OCI-LY7 (cell line): Measurements from ENCODE around the gene CENPP.

Experiments used
- EZH2phosphoT487 ChIP-seq: fragments of 200-600 bp; sonication (generic); IDR thresholded peaks from 2 replicates; pipeline ENCODE4 v1.6.1; 2018; ENCODE audit warnings: low read depth, borderline replicate concordance, mild to moderate bottlenecking, mixed run types, antibody characterized with exemption, low read length, moderate library complexity, mixed read lengths
- TF ChIP-seq, protein P1 (sequence below): fragments of 200-600 bp; sonication (generic); conservative IDR thresholded peaks from 2 replicates; pipeline ENCODE4 v1.5.1; 2014; ENCODE audit warnings: mild to moderate bottlenecking, antibody characterized with exemption, low read length, moderate library complexity, mixed read lengths

DNA sequence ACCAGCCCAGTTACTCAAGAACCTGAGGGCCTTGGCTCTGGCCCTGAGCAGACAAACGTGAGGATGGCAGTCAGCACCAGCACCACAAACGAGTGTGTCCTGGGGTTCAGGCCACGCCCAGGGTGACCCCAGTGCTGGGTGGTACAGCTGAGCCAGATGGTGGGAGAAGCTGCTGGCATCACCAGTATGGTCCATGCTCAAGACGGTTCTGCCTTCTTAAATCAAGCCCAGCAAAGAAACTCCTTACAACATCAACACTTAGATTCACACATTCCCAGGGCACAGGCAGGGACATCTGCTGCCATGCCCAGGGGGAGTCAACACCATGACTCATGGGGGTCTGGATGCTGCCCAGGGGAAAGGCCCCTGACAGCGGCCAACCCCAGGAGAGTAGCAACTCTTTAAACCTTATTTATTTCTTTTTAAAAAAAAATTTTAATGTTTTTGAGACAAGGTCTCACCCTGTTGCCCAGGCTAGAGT, 312.9 kb downstream of the CENPP start:
- TF ChIP-seq, protein P1, sequence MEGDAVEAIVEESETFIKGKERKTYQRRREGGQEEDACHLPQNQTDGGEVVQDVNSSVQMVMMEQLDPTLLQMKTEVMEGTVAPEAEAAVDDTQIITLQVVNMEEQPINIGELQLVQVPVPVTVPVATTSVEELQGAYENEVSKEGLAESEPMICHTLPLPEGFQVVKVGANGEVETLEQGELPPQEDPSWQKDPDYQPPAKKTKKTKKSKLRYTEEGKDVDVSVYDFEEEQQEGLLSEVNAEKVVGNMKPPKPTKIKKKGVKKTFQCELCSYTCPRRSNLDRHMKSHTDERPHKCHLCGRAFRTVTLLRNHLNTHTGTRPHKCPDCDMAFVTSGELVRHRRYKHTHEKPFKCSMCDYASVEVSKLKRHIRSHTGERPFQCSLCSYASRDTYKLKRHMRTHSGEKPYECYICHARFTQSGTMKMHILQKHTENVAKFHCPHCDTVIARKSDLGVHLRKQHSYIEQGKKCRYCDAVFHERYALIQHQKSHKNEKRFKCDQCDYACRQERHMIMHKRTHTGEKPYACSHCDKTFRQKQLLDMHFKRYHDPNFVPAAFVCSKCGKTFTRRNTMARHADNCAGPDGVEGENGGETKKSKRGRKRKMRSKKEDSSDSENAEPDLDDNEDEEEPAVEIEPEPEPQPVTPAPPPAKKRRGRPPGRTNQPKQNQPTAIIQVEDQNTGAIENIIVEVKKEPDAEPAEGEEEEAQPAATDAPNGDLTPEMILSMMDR = no peak
- no peak for TF ChIP-seq EZH2phosphoT487
